Thyroid gland (tissue), 4 donors: Measurements from ENCODE around the gene NR5A2.
"Not testable (repeated sequence)": the region's sequence is repeated elsewhere in the genome, so short reads cannot be mapped to it uniquely, and the experiment has no call there.

Experiments used
- CTCF ChIP-seq, 6 experiments: fragments of 200-600 bp in 3 of 6; fragments of 450-650 bp in 3 of 6; sonication (generic) in 3 of 6; IDR thresholded peaks; one replicate each; pipeline ENCODE4 v1.5.1; 2016 to 2019; ENCODE audit warnings: antibody characterized with exemption in 6 of 6, mild to moderate bottlenecking in 2 of 6, inconsistent platforms in 1 of 6, moderate library complexity in 1 of 6
- POLR2A ChIP-seq, 2 donors: fragments of 450-650 bp; IDR thresholded peaks; one replicate each; pipeline ENCODE4 v1.6.1; 2017; ENCODE audit warnings: antibody characterized with exemption in 2 of 2, mild to moderate bottlenecking in 2 of 2, moderate library complexity in 1 of 2

GRCh38 chr1:200185191-200185590, 157.7 kb downstream of the NR5A2 start:
- TF ChIP-seq CTCF, POLR2A (IDR thresholded peaks at IDR 0.05): not testable (repeated sequence)
